ENCODE data around the gene STAC. TPM values are rescaled to one million over a fixed set of nuclear protein-coding genes. Genes with fewer than 3 reads are reported as not detected.
"Not testable (repeated sequence)": the region's sequence is repeated elsewhere in the genome, so short reads cannot be mapped to it uniquely, and the experiment has no call there.

Gene STAC
- total and polyA plus RNA-seq, 5 donors = 0.27 to 0.31 TPM; not detected in 3

DNA sequence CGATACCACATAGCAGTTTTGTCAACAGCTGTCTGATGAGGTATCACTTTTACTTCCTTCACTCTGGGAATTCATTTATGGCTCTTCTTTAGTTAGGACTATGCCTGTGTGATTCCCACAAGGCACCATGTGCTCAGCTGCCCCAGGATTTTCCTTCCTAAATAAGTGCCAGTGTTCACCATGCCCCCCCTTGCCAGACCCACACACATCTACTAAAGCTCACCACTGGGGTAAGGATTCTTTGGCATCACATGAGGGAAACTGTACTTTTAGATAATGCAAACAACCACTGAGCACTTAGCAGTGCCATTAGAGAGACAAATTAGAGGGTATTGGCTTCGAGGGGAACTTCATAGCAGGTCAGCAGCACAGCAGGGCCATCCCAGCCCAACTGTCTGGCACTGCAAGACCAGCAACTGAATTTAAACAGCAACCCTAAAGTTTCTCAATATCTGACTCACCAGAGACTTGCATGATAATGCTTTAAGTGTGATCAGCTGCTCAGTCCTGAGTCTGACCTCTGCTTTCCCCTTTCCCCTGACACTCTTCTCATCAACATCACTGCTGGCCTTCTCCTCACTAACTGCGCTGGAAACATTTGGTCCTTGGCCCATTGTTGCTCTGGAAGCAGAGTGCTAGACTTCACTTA is 114.3 kb downstream of the STAC start:
- no peak overlapping the region for H3K27ac ChIP-seq (ENCODE audit: low read length)
- 60% methylated on average over 3 of the region's 3 CpGs for WGBS

DNA sequence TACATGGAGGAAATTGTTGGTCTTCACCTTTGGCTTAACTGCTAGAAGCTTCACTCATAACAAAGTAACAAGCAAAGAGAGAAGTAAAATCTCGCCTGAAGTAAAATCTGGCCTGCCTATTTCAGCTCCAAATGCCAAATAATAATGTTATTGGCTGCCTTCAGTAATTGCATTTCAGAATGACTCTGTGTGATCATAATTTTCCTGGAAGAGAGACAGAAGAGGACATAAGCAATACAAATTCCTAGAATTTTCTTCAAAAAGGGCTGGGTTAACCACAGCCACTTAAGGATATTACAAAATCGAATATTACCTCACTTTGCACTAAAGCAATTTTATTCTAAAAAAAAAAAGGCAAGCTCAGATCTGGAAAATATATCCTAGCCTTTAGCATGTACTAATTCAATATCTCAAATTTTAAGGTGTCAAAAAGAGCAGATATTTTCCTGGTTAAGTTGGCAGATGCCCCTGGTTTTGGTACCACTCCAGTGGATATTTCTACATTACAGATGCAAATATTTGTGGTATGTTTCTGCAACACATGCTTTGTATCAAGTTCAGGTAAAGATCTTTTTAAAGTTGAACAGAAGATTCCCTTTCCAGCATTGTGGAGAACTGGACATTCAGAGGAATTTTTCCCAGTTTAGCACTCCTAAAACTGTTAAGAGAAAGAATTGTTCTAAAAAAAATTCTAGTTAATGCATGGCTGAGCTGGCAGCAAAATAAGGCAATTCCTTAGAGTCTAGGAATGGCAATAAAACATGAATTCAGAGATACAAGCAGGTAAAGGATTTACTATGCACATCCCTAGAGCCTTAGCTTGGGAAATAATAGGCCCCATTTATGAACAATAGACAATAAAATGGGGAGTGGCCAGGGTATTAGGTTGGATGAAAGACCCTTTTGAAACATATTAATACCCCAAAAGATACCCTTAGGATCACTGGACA is 116.7 kb downstream of the STAC start:
- ATAC-seq = no peak
- H3K4me1 ChIP-seq (ENCODE audit: control insufficient read depth, insufficient read depth, low read length) = no peaks in the 10 kb centered on the region
- 51% methylated on average over 2 of the region's 2 CpGs for WGBS
- intact Hi-C loops (cut with DNase I) = no loop called here
- no peak for DNase-seq
- H3K4me3 ChIP-seq (ENCODE audit: low read length) = no peak overlapping the region
- no peaks in the 10 kb centered on the region for H3K27me3 ChIP-seq (ENCODE audit: control insufficient read depth, insufficient read depth)
- H3K27ac ChIP-seq (ENCODE audit: low read length) = no peak overlapping the region
- no peaks in the 10 kb centered on the region for H3K9me3 ChIP-seq (ENCODE audit: control insufficient read depth, low read length)

More for the DNA sequence above, 114.3 kb downstream of the STAC start:
- no peak overlapping the region for H3K4me3 ChIP-seq (ENCODE audit: low read length)
- no peaks in the 10 kb centered on the region for H3K27me3 ChIP-seq (ENCODE audit: control insufficient read depth, insufficient read depth)
- H3K9me3 ChIP-seq (ENCODE audit: control insufficient read depth, low read length) = no peaks in the 10 kb centered on the region
- ATAC-seq = peak; percentile 63 to 69
- intact Hi-C loops (cut with DNase I) = no loop called here
- no peaks in the 10 kb centered on the region for H3K4me1 ChIP-seq (ENCODE audit: control insufficient read depth, insufficient read depth, low read length)
- peak in 1 of 3 donors; percentile 10 for DNase-seq

DNA sequence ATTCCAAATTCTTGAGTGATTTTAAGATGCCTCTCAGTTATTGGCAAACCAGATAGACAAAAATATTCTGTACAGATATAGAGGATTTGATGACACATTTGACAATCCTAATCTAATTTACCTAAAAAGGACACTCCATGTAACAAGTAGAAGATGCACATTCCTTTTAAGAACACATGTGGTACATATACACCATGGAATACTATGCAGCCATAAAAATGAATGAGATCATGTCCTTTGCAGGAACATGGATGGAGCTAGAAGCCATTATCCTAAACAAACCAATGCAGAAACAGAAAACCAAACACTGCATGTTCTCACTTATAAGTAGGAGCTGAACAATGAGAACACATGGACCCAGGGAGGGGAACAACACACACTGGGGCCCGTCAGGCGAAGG is 119.7 kb downstream of the STAC start:
- intact Hi-C loops (cut with DNase I); H3K4me1 ChIP-seq (ENCODE audit: control insufficient read depth, insufficient read depth, low read length); DNase-seq; H3K27me3 ChIP-seq (ENCODE audit: control insufficient read depth, insufficient read depth); ATAC-seq; H3K4me3 ChIP-seq (ENCODE audit: low read length); H3K27ac ChIP-seq (ENCODE audit: low read length); H3K9me3 ChIP-seq (ENCODE audit: control insufficient read depth, low read length): not testable (repeated sequence)
- 95% methylated on average over 2 of the region's 2 CpGs for WGBS

DNA sequence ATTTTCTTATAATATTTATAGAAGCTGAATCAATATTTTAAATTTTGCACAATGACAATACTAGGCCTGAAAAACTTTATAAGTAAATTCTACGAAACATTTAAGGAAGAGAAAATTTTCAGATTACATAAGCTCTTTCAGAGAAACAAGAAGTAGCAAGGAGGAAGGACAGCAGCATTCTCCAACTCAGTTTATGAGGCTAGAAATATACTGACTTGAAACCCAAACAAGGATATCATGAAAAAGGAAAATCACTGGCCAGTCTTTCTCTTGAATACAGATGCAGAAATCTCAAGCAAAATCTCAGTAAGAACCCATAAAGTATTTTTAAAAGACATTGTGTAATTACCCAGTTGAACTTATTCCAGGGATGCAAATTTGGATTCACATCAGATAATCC is 121.3 kb downstream of the STAC start:
- H3K4me1 ChIP-seq (ENCODE audit: control insufficient read depth, insufficient read depth, low read length) = no peaks in the 10 kb centered on the region
- H3K4me3 ChIP-seq (ENCODE audit: low read length) = no peak overlapping the region
- no peak overlapping the region for H3K27ac ChIP-seq (ENCODE audit: low read length)
- ATAC-seq (no peak), DNase-seq (no peak)
- intact Hi-C loops (cut with DNase I) = no loop called here
- WGBS = 81% methylated on average over 1 of the region's 1 CpG
- no peaks in the 10 kb centered on the region for H3K27me3 ChIP-seq (ENCODE audit: control insufficient read depth, insufficient read depth)
- no peaks in the 10 kb centered on the region for H3K9me3 ChIP-seq (ENCODE audit: control insufficient read depth, low read length)

DNA sequence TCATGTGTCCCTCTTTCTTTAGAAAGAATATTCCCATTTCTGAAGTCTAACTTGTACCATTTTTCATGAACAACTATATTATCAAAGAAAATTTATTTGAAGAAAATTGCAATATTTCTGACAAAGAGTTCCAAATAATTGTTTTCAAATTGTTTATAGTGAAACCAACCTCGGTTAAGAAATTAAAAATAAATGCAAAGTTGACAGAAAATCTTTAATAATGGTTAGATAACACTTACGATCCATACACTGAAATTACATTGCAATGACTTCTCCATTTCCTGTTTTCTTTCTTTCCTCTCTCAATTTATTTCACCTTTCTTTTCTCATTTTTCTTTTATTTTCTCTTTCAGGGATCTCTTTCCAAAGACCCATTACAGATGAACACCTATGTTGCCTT is 125.1 kb downstream of the STAC start:
- intact Hi-C loops (cut with DNase I) = no loop called here
- WGBS = 91% methylated on average over 2 of the region's 2 CpGs
- ATAC-seq (no peak), DNase-seq (no peak)
- no peaks in the 10 kb centered on the region for H3K9me3 ChIP-seq (ENCODE audit: control insufficient read depth, low read length)
- H3K4me1 ChIP-seq (ENCODE audit: control insufficient read depth, insufficient read depth, low read length) = no peaks in the 10 kb centered on the region
- H3K27me3 ChIP-seq (ENCODE audit: control insufficient read depth, insufficient read depth) = no peaks in the 10 kb centered on the region
- no peak overlapping the region for H3K27ac ChIP-seq (ENCODE audit: low read length)
- H3K4me3 ChIP-seq (ENCODE audit: low read length) = no peak overlapping the region

DNA sequence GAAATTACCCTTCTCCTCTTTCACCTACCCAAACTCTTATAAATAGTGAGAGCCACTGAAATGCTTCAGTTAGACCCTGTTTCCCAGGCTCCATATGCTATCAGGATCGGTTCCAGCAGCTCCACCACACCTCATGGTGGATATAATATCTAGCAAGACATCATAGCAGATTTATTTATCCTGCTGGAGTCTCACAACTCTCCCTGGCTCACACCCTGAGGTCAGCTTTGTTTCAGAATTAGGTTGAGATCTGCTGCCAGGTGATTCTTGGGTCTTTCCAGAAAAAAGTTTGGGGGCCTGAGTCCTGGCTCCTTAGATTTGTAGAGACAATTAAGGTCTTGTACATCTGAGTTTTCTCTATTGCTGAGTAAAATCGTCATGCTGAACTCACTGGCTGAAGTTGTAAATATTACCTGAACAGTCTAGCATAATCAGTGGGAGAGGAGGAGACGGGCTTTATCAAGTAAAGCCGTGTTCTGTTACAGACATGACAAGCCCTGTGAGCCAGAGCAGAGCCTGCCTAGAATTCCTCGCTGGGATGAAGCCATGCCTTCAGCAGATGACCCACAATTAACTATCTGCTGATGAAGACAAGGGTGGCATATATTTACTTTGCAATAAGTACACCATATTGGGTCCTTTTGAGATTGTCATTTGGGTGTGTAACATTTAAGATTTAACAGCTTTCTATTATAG is 131.6 kb downstream of the STAC start:
- intact Hi-C loops (cut with DNase I) = no loop called here
- Histone ChIP-seq H3K4me1 (ENCODE audit: control insufficient read depth, insufficient read depth, low read length) (no peaks in the 10 kb centered on the region), H3K4me3 (ENCODE audit: low read length) (no peak overlapping the region), H3K27me3 (ENCODE audit: control insufficient read depth, insufficient read depth) (no peaks in the 10 kb centered on the region), H3K27ac (ENCODE audit: low read length) (no peak overlapping the region), H3K9me3 (ENCODE audit: control insufficient read depth, low read length) (no peaks in the 10 kb centered on the region)
- DNase-seq (no peak), ATAC-seq (no peak)
- 48% methylated on average over 5 of the region's 5 CpGs for WGBS

DNA sequence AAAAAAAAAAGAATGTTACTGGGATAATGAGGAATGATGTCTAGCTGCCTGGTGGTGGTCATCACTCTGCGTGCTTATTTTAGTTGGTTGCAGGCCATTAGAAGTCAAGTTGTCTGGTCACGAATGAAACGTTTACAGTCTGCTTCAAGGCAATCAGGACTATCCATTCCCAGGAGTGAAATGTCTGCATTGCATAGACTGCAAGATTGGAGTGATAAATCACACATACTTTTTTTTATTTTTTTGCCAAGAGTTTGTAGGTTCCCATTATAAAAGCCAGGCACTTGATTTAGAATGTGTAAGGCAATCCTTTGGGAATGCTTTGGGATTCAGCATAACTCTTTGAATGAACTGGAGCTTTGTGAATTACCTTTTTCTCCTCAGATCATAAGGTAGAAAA is 132.3 kb downstream of the STAC start:
- no peaks in the 10 kb centered on the region for H3K27me3 ChIP-seq (ENCODE audit: control insufficient read depth, insufficient read depth)
- no peaks in the 10 kb centered on the region for H3K4me1 ChIP-seq (ENCODE audit: control insufficient read depth, insufficient read depth, low read length)
- no peak for DNase-seq
- H3K4me3 ChIP-seq (ENCODE audit: low read length) = no peak overlapping the region
- H3K9me3 ChIP-seq (ENCODE audit: control insufficient read depth, low read length) = no peaks in the 10 kb centered on the region
- ATAC-seq = no peak
- no peak overlapping the region for H3K27ac ChIP-seq (ENCODE audit: low read length)
- intact Hi-C loops (cut with DNase I) = no loop called here
- WGBS = 73% methylated on average over 3 of the region's 3 CpGs

DNA sequence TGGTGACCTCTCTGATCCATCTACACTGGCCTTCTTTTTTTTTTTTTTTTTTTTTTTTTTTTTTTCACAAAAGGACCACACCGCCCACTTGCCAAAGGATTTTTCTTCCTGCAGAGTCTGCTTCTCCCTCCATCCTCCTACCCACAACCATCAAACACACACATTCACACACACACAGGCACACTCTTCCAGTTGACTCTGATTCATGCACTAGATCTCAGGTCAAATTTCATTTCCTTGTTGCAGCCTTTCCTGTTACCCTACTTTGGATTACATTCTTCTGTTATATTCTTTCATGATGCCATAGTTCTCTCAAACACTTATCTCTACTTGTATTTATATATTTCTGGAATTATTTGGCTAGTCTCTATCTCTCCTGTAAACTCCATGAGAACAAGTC is 133.9 kb downstream of the STAC start:
- H3K9me3 ChIP-seq (ENCODE audit: control insufficient read depth, low read length) = no peaks in the 10 kb centered on the region
- no peak overlapping the region for H3K27ac ChIP-seq (ENCODE audit: low read length)
- 100% methylated on average over 1 of the region's 1 CpG for WGBS
- H3K4me1 ChIP-seq (ENCODE audit: control insufficient read depth, insufficient read depth, low read length) = no peaks in the 10 kb centered on the region
- DNase-seq = no peak
- intact Hi-C loops (cut with DNase I) = no loop called here
- no peak for ATAC-seq
- no peaks in the 10 kb centered on the region for H3K27me3 ChIP-seq (ENCODE audit: control insufficient read depth, insufficient read depth)
- no peak overlapping the region for H3K4me3 ChIP-seq (ENCODE audit: low read length)

DNA sequence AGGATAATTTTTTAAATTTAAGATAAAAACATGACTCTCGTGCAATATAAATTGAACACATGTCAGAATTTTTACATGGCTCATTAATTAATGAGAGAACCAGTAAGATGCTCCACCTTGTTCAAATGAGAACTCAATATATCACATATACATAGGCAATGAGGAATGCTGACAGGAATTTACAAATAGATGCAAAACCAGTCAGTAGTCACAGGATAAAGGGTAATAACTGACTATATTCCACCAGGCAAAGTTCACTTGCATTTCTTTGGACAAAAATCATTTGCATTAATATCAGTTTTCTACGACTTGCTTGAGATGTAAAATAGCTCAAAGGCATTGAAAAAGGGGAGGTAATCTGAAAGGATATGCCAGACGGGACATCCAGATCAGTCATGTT is 139.4 kb downstream of the STAC start:
- Histone ChIP-seq H3K4me1 (ENCODE audit: control insufficient read depth, insufficient read depth, low read length) (no peaks in the 10 kb centered on the region), H3K4me3 (ENCODE audit: low read length) (no peak overlapping the region), H3K9me3 (ENCODE audit: control insufficient read depth, low read length) (no peaks in the 10 kb centered on the region), H3K27me3 (ENCODE audit: control insufficient read depth, insufficient read depth) (no peaks in the 10 kb centered on the region), H3K27ac (ENCODE audit: low read length) (no peak overlapping the region)
- 86% methylated on average over 3 of the region's 3 CpGs for WGBS
- no peak for ATAC-seq
- no peak for DNase-seq
- intact Hi-C loops (cut with DNase I) = no loop called here

DNA sequence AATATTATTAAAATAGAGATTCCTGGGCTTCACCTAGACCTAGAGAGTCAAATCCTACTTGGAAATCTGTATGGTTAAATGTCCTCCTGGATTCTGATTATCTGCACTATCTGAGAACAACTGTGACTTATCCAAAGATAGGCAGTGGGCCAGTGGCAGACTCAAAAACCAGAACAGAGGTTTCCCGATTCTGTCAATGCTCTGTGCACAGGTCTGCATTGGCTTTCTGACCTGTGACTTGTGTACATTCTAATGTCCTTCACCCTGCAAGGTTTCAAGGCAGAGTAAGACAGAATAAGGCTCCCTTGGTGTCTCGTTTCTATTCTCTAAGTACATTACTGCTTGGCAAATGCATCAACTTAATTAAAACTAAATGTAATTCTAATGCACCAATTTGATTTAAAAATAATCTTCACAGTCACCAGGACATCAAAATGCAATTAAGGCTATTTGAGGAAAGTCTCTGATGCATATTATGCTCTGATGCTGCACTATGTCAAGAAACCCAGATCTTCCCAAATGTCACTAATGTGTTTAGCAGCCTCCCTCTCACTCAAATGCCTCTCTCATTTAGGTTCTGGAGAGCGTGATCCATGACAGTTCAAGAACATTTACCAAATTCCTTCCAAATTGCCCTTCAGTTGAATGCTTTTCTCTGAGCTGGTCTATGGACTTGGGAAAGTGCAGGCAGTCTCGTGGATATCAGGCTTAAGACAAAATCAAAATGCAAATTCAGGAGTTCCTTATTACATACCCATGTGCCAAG is 140.1 kb downstream of the STAC start:
- no peak for DNase-seq
- H3K27ac ChIP-seq (ENCODE audit: low read length) = no peak overlapping the region
- intact Hi-C loops (cut with DNase I) = no loop called here
- no peak overlapping the region for H3K4me3 ChIP-seq (ENCODE audit: low read length)
- no peaks in the 10 kb centered on the region for H3K4me1 ChIP-seq (ENCODE audit: control insufficient read depth, insufficient read depth, low read length)
- 74% methylated on average over 4 of the region's 4 CpGs for WGBS
- ATAC-seq = no peak
- no peaks in the 10 kb centered on the region for H3K27me3 ChIP-seq (ENCODE audit: control insufficient read depth, insufficient read depth)
- H3K9me3 ChIP-seq (ENCODE audit: control insufficient read depth, low read length) = no peaks in the 10 kb centered on the region
